Mucosa of rectum (tissue), 2 donors: Measurements from ENCODE around the gene NCOR2.

Experiments
- H3K27ac ChIP-seq, 2 donors: one replicate each; pipeline ENCODE4 v1.7.0; 2013; ENCODE audit warnings: inconsistent platforms in 2 of 2, low read depth in 2 of 2, low read length in 2 of 2
- H3K27me3 ChIP-seq, 2 donors: one replicate each; pipeline ENCODE4 v1.7.0; 2013; ENCODE audit warnings: low read length in 2 of 2; ENCODE audit not compliant: control insufficient read depth in 2 of 2, insufficient read depth in 2 of 2
- H3K36me3 ChIP-seq, 2 donors: one replicate each; pipeline ENCODE4 v1.7.0; 2013; ENCODE audit warnings: low read length in 2 of 2; ENCODE audit not compliant: control insufficient read depth in 2 of 2, insufficient read depth in 2 of 2
- H3K4me1 ChIP-seq, 2 donors: one replicate each; pipeline ENCODE4 v1.7.0; 2013; ENCODE audit warnings: low read length in 2 of 2, mild to moderate bottlenecking in 1 of 2; ENCODE audit not compliant: control insufficient read depth in 2 of 2, insufficient read depth in 2 of 2
- H3K4me3 ChIP-seq, 2 donors: one replicate each; pipeline ENCODE4 v1.7.0; 2013; ENCODE audit warnings: low read length in 2 of 2
- H3K9ac ChIP-seq, 2 donors: one replicate each; pipeline ENCODE4 v1.7.0; 2013; ENCODE audit warnings: low read length in 2 of 2, low read depth in 1 of 2, mild to moderate bottlenecking in 1 of 2
- H3K9me3 ChIP-seq, 2 donors: one replicate each; pipeline ENCODE4 v1.7.0; 2013; ENCODE audit warnings: low read length in 2 of 2; ENCODE audit not compliant: control insufficient read depth in 2 of 2
- donor health status: healthy.
- donor health status: Normal muscosa, but diverticular disease.

Gene NCOR2

GRCh38 chr12:124534776-124535740 is 32.4 kb downstream of the NCOR2 start:
- Histone ChIP-seq H3K36me3 (peaks cover 0 to 6% of the 10 kb centered on the region in 2 donors), H3K9ac (no peak overlapping the region), H3K9me3 (no peaks in the 10 kb centered on the region), H3K4me3 (no peak overlapping the region), H3K4me1 (peaks cover 15 to 16% of the 10 kb centered on the region in 2 donors), H3K27me3 (no peaks in the 10 kb centered on the region), H3K27ac (no peak overlapping the region)

- H3K27ac ChIP-seq, result no peak overlapping the region
- H3K4me1 ChIP-seq, result peaks cover 6% of the 10 kb centered on the region in 2 donors
- H3K9me3 ChIP-seq, result no peaks in the 10 kb centered on the region
- no peaks in the 10 kb centered on the region for H3K27me3 ChIP-seq
- H3K36me3 ChIP-seq, result peaks cover 0 to 6% of the 10 kb centered on the region in 2 donors
- H3K9ac ChIP-seq, result no peak overlapping the region
- no peak overlapping the region for H3K4me3 ChIP-seq
Observed at GRCh38 chr12:124533456-124533855, 34.0 kb downstream of the NCOR2 start.

- H3K4me3 ChIP-seq, result no peak overlapping the region
- peaks cover 0 to 6% of the 10 kb centered on the region in 2 donors for H3K36me3 ChIP-seq
- no peak overlapping the region for H3K27ac ChIP-seq
- no peaks in the 10 kb centered on the region for H3K27me3 ChIP-seq
- H3K9me3 ChIP-seq, result no peaks in the 10 kb centered on the region
- H3K4me1 ChIP-seq, result peaks cover 1% of the 10 kb centered on the region in 2 donors
- no peak overlapping the region for H3K9ac ChIP-seq
Observed at GRCh38 chr12:124532967-124533366, 34.4 kb downstream of the NCOR2 start.

GRCh38 chr12:124532331-124532750 is 35.1 kb downstream of the NCOR2 start:
- Histone ChIP-seq H3K27ac (no peak overlapping the region), H3K27me3 (no peaks in the 10 kb centered on the region), H3K9ac (no peak overlapping the region), H3K9me3 (no peaks in the 10 kb centered on the region), H3K4me3 (no peak overlapping the region), H3K36me3 (peaks cover 0 to 6% of the 10 kb centered on the region in 2 donors), H3K4me1 (no peaks in the 10 kb centered on the region)

- H3K36me3 ChIP-seq, result peaks cover 0 to 6% of the 10 kb centered on the region in 2 donors
- H3K4me1 ChIP-seq, result no peaks in the 10 kb centered on the region
- H3K9me3 ChIP-seq, result no peaks in the 10 kb centered on the region
- H3K27me3 ChIP-seq, result no peaks in the 10 kb centered on the region
- H3K4me3 ChIP-seq, result no peak overlapping the region
- no peak overlapping the region for H3K27ac ChIP-seq
- H3K9ac ChIP-seq, result no peak overlapping the region
Observed at GRCh38 chr12:124531906-124532305, 35.5 kb downstream of the NCOR2 start.

GRCh38 chr12:124531281-124531745 is 36.1 kb downstream of the NCOR2 start:
- H3K9ac ChIP-seq, result no peak overlapping the region
- peaks cover 0 to 6% of the 10 kb centered on the region in 2 donors for H3K36me3 ChIP-seq
- no peak overlapping the region for H3K4me3 ChIP-seq
- no peaks in the 10 kb centered on the region for H3K27me3 ChIP-seq
- no peak overlapping the region for H3K27ac ChIP-seq
- H3K4me1 ChIP-seq, result no peaks in the 10 kb centered on the region
- H3K9me3 ChIP-seq, result no peaks in the 10 kb centered on the region

GRCh38 chr12:124530637-124531263 is 36.7 kb downstream of the NCOR2 start:
- no peak overlapping the region for H3K27ac ChIP-seq
- H3K9me3 ChIP-seq, result no peaks in the 10 kb centered on the region
- no peak overlapping the region for H3K9ac ChIP-seq
- no peaks in the 10 kb centered on the region for H3K4me1 ChIP-seq
- H3K36me3 ChIP-seq, result peaks cover 0 to 6% of the 10 kb centered on the region in 2 donors
- H3K4me3 ChIP-seq, result no peak overlapping the region
- no peaks in the 10 kb centered on the region for H3K27me3 ChIP-seq

GRCh38 chr12:124529565-124530276 is 37.7 kb downstream of the NCOR2 start:
- Histone ChIP-seq H3K36me3 (peaks cover 0 to 6% of the 10 kb centered on the region in 2 donors), H3K27me3 (no peaks in the 10 kb centered on the region), H3K4me3 (no peak overlapping the region), H3K4me1 (no peaks in the 10 kb centered on the region), H3K27ac (no peak overlapping the region), H3K9ac (no peak overlapping the region), H3K9me3 (no peaks in the 10 kb centered on the region)

GRCh38 chr12:124527861-124528561 is 39.4 kb downstream of the NCOR2 start:
- H3K9ac ChIP-seq, result no peak overlapping the region

More at GRCh38 chr12:124527861-124528561, 39.4 kb downstream of the NCOR2 start:
- Histone ChIP-seq H3K4me3 (no peak overlapping the region), H3K4me1 (no peaks in the 10 kb centered on the region), H3K36me3 (no peaks in the 10 kb centered on the region), H3K27me3 (no peaks in the 10 kb centered on the region), H3K9me3 (no peaks in the 10 kb centered on the region), H3K27ac (no peak overlapping the region)
